HepG2 (cell line): ENCODE data around the gene MTFP1. TPM values are rescaled to one million over a fixed set of nuclear protein-coding genes. Genes with fewer than 3 reads are reported as not detected.

Source experiments
- ARID5B ChIP-seq: IDR thresholded peaks from 2 replicates; pipeline ENCODE4 v1.4.0; 2020; ENCODE audit warnings: mild to moderate bottlenecking, missing genetic modification reagents
- CCAR2 ChIP-seq: fragments of 200-400 bp; formaldehyde crosslinking; optimal IDR thresholded peaks from 2 replicates; pipeline ENCODE3; 2018; ENCODE audit warnings: low read depth, mild to moderate bottlenecking, low read length, moderate library complexity
- CCDC6 ChIP-seq: sonication (generic); formaldehyde crosslinking; IDR thresholded peaks from 2 replicates; pipeline ENCODE4 v1.8.1; 2022; ENCODE audit warnings: mild to moderate bottlenecking, missing genetic modification reagents, moderate library complexity
- DNMT3B ChIP-seq: conservative IDR thresholded peaks from 2 replicates; pipeline ENCODE4 v1.6.1; 2016; ENCODE audit warnings: missing biosample characterization, control low read depth
- GATAD2A ChIP-seq: IDR thresholded peaks from 2 replicates; pipeline ENCODE4 v1.6.1; 2016
- GTF2F1 ChIP-seq: fragments of 150-350 bp; IDR thresholded peaks from 2 replicates; pipeline ENCODE4 v1.6.1; 2014; ENCODE audit warnings: low read length
- HOXA3 ChIP-seq: sonication (generic); formaldehyde crosslinking; IDR thresholded peaks from 2 replicates; pipeline ENCODE4 v1.5.0; 2020; ENCODE audit warnings: missing genetic modification reagents
- KLF6 ChIP-seq: IDR thresholded peaks from 2 replicates; pipeline ENCODE4 v1.8.0; 2016; ENCODE audit warnings: missing biosample characterization, missing genetic modification reagents
- MTA1 ChIP-seq: sonication (generic); formaldehyde crosslinking; IDR thresholded peaks from 2 replicates; pipeline ENCODE4 v1.4.0; 2020; ENCODE audit warnings: missing genetic modification reagents, mild to moderate bottlenecking, borderline replicate concordance
- NFKBIZ ChIP-seq: IDR thresholded peaks from 2 replicates; pipeline ENCODE4 v1.6.1; 2018; ENCODE audit warnings: missing genetic modification reagents, missing compliant biosample characterization
- PTBP1 ChIP-seq: fragments of 200-400 bp; formaldehyde crosslinking; IDR thresholded peaks from 2 replicates; pipeline ENCODE4 v1.6.1; 2018; ENCODE audit warnings: low read length, low read depth; ENCODE audit not compliant: poor library complexity, severe bottlenecking
- ZFY ChIP-seq: sonication (generic); formaldehyde crosslinking; IDR thresholded peaks from 2 replicates; pipeline ENCODE4 v1.4.0; 2020; ENCODE audit warnings: missing genetic modification reagents
- ZNF318 ChIP-seq: sonication (generic); formaldehyde crosslinking; IDR thresholded peaks from 2 replicates; pipeline ENCODE4 v1.4.0; 2020; ENCODE audit warnings: mild to moderate bottlenecking, missing genetic modification reagents
- ZSCAN20 ChIP-seq: sonication (generic); formaldehyde crosslinking; IDR thresholded peaks from 2 replicates; pipeline ENCODE4 v1.4.0; 2020; ENCODE audit warnings: missing genetic modification reagents, mild to moderate bottlenecking, borderline replicate concordance
- ZZZ3 ChIP-seq: sonication (generic); formaldehyde crosslinking; IDR thresholded peaks from 2 replicates; pipeline ENCODE4 v1.4.0; 2020; ENCODE audit warnings: missing genetic modification reagents, mild to moderate bottlenecking, borderline replicate concordance
- polyA plus RNA-seq, 8 experiments: library from polyadenylated mRNA; depleted of rRNA in 3 of 8; stranded (reverse) in 7 of 8; unstranded in 1 of 8; fragments of >200 nt; fragmentation: Illumina TruSeq in 4 of 8; extraction: Trizol in 4 of 8; gene quantifications; 2 replicates each; pipeline versions ENCODE4 v1.2.1 to v1.2.3, GENCODE V29; 2011 to 2016; ENCODE audit warnings: low read depth in 4 of 8, missing spikeins in 1 of 8, mixed read lengths in 1 of 8; ENCODE audit not compliant: insufficient read depth in 1 of 8
- total RNA-seq, 5 experiments: library from RNA; depleted of rRNA; stranded (reverse); fragments of >200 nt; fragmentation: Illumina TruSeq; extraction: Trizol; gene quantifications; 2 replicates each; pipeline ENCODE4 v1.2.3, GENCODE V29; 2016; ENCODE audit warnings: low read depth in 1 of 5
- TF ChIP-seq, protein P1 (sequence below): sonication (generic); formaldehyde crosslinking; IDR thresholded peaks from 2 replicates; pipeline ENCODE4 v1.4.0; 2020; ENCODE audit warnings: missing genetic modification reagents, borderline replicate concordance

MTFP1 gene
- total and polyA plus RNA-seq, 2 of the 13 experiments (the other 11 are each of a cell fraction or from before 2014, with no cell fraction given): 29.5 to 45.6 TPM

DNA sequence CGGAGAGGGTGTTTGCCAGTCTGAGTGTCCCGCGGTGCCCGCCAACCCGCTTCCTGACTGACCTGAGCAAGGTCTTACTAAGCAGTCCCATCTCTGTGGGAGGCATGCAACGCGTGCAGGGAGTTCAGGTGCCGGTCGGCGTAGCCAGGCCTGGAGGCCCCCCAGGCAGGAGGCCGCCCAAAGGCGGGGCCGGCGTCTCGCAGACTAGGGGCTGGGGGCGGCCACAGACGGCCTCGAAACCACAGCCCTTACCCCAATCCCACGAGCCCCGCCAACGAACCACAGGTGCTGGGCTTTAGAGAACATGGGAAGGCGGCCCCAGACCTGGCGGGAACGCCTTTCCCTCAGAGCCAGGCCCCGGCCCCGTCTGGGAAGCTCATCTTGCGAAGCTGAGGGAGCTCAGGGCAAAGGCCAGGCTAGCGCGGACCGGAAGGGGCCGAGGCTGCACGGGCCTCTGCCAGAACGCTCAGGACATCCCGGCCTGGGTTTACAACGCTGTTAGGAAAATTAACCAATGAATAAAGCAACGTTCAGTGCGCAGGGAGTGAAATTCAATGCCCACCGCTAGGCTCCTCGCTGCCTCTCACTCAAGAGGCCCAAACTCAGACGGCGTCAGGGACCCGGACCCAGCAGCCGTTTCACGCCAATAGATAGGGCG, 2.1 kb upstream of the MTFP1 start (continued):
- TF ChIP-seq ZZZ3 (CRISPR knock-in tag) (peak; percentile 45; the same call in 1 of the 2 replicates), ARID5B (no peak), ZNF318 (CRISPR knock-in tag) (peak; percentile 77; the same call in 1 of the 2 replicates), MTA1 (CRISPR knock-in tag) (no peak), PTBP1 (no peak), HOXA3 (CRISPR knock-in tag) (no peak), ZFY (CRISPR knock-in tag) (peak; percentile 96), DNMT3B (CRISPR knock-in tag) (no peak), KLF6 (peak; percentile 92), ZSCAN20 (CRISPR knock-in tag) (peak; percentile 83), GATAD2A (CRISPR knock-in tag) (0 out of 2 replicates have a peak, but pooled peaks have one; percentile 6), CCDC6 (CRISPR knock-in tag) (0 out of 2 replicates have a peak, but pooled peaks have one; percentile 76), GTF2F1 (no peak), NFKBIZ (CRISPR knock-in tag) (no peak), CCAR2 (no peak)
- TF ChIP-seq, protein P1, sequence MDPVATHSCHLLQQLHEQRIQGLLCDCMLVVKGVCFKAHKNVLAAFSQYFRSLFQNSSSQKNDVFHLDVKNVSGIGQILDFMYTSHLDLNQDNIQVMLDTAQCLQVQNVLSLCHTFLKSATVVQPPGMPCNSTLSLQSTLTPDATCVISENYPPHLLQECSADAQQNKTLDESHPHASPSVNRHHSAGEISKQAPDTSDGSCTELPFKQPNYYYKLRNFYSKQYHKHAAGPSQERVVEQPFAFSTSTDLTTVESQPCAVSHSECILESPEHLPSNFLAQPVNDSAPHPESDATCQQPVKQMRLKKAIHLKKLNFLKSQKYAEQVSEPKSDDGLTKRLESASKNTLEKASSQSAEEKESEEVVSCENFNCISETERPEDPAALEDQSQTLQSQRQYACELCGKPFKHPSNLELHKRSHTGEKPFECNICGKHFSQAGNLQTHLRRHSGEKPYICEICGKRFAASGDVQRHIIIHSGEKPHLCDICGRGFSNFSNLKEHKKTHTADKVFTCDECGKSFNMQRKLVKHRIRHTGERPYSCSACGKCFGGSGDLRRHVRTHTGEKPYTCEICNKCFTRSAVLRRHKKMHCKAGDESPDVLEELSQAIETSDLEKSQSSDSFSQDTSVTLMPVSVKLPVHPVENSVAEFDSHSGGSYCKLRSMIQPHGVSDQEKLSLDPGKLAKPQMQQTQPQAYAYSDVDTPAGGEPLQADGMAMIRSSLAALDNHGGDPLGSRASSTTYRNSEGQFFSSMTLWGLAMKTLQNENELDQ (CRISPR knock-in tag): no peak
